Measurements from ENCODE around the gene CAPN2. TPM values are rescaled to one million over a fixed set of nuclear protein-coding genes. Genes with fewer than 3 reads are reported as not detected.
A peak's percentile ranks its signal among the peaks of the same experiment; 100 is the strongest.

CAPN2 gene
- total RNA-seq, 3 donors from 2014 or later (not counting 1 experiment from before 2014, with no cell fraction given) = 228 to 275 (median 236) TPM

GRCh38 chr1:223726380-223727001, 14.2 kb downstream of the CAPN2 start:
- no peaks in the 10 kb centered on the region for H3K27me3 ChIP-seq (ENCODE audit: control insufficient read depth, insufficient read depth, low read length)
- Mint-ChIP-seq H3K27me3 (ENCODE audit: low read depth in 2 of 2) (no peaks in the 10 kb centered on the region), H3K27ac (peak overlapping the region; percentile 95 to 99), H3K36me3 (no peaks in the 10 kb centered on the region), H3K4me3 (peak overlapping the region; percentile 89), H3K9me3 (no peaks in the 10 kb centered on the region), H3K4me1 (peaks cover 77 to 86% of the 10 kb centered on the region in 2 donors)
- intact Hi-C loops (cut with micrococcal nuclease) = loop anchor here (1.0 kb wide), 1 partner anchor 14 kb away; the partner anchor contains the start of gene CAPN2
- H3K36me3 ChIP-seq (ENCODE audit: control insufficient read depth, insufficient read depth, low read length) = peaks cover 24% of the 10 kb centered on the region
- no peaks in the 10 kb centered on the region for H3K9me3 ChIP-seq (ENCODE audit: control insufficient read depth, insufficient read depth, low read length)
- TF ChIP-seq CTCF (IDR thresholded peaks at IDR 0.05) = no peak
- peaks cover 43% of the 10 kb centered on the region for H3K4me1 ChIP-seq (ENCODE audit: control insufficient read depth, insufficient read depth, low read length)
- 26% methylated on average over 8 of the region's 9 CpGs for WGBS (ENCODE audit: insufficient coverage)
- peak; percentile 79 to 94 for DNase-seq
- ATAC-seq = peak; percentile 92 to 96 (median 96)
- peak overlapping the region; percentile 88 for H3K27ac ChIP-seq (ENCODE audit: low read length)
- H3K4me3 ChIP-seq (ENCODE audit: low read length) = no peak overlapping the region

- intact Hi-C loops (cut with micrococcal nuclease) = no loop called here
- H3K27me3 ChIP-seq (ENCODE audit: control insufficient read depth, insufficient read depth, low read length) = no peaks in the 10 kb centered on the region
- H3K4me3 ChIP-seq (ENCODE audit: low read length) = no peak overlapping the region
- Mint-ChIP-seq H3K4me3 (no peak overlapping the region), H3K4me1 (peaks cover 82 to 88% of the 10 kb centered on the region in 2 donors), H3K9me3 (no peaks in the 10 kb centered on the region), H3K36me3 (no peaks in the 10 kb centered on the region), H3K27ac (peak overlapping the region; percentile 95 to 99), H3K27me3 (ENCODE audit: low read depth in 2 of 2) (no peaks in the 10 kb centered on the region)
- no peaks in the 10 kb centered on the region for H3K9me3 ChIP-seq (ENCODE audit: control insufficient read depth, insufficient read depth, low read length)
- H3K27ac ChIP-seq (ENCODE audit: low read length) = no peak overlapping the region
- H3K36me3 ChIP-seq (ENCODE audit: control insufficient read depth, insufficient read depth, low read length) = peaks cover 25% of the 10 kb centered on the region
- ATAC-seq (no peak), DNase-seq (no peak)
- WGBS (ENCODE audit: insufficient coverage) = 93% methylated on average over 4 of the region's 4 CpGs
- H3K4me1 ChIP-seq (ENCODE audit: control insufficient read depth, insufficient read depth, low read length) = peaks cover 37% of the 10 kb centered on the region
- TF ChIP-seq CTCF (IDR thresholded peaks at IDR 0.05) = no peak
Observed at GRCh38 chr1:223727541-223727940, 15.2 kb downstream of the CAPN2 start.

GRCh38 chr1:223729906-223730305, 17.6 kb downstream of the CAPN2 start:
- no peak overlapping the region for H3K4me3 Mint-ChIP-seq
- ATAC-seq = no peak
- H3K27me3 ChIP-seq (ENCODE audit: control insufficient read depth, insufficient read depth, low read length) = no peaks in the 10 kb centered on the region
- intact Hi-C loops (cut with micrococcal nuclease) = no loop called here
- peaks cover 68 to 85% of the 10 kb centered on the region in 2 donors for H3K4me1 Mint-ChIP-seq
- DNase-seq = no peak
- no peaks in the 10 kb centered on the region for H3K27me3 Mint-ChIP-seq (ENCODE audit: low read depth in 2 of 2)
- H3K9me3 Mint-ChIP-seq = no peaks in the 10 kb centered on the region
- H3K4me1 ChIP-seq (ENCODE audit: control insufficient read depth, insufficient read depth, low read length) = peaks cover 27% of the 10 kb centered on the region
- H3K9me3 ChIP-seq (ENCODE audit: control insufficient read depth, insufficient read depth, low read length) = no peaks in the 10 kb centered on the region
- no peak overlapping the region for H3K4me3 ChIP-seq (ENCODE audit: low read length)
- peaks cover 24% of the 10 kb centered on the region for H3K36me3 ChIP-seq (ENCODE audit: control insufficient read depth, insufficient read depth, low read length)
- no peak overlapping the region for H3K27ac ChIP-seq (ENCODE audit: low read length)
- 95% methylated on average over 3 of the region's 4 CpGs for WGBS (ENCODE audit: insufficient coverage)
- H3K27ac Mint-ChIP-seq = peak overlapping the region; percentile 63 to 99
- no peak for TF ChIP-seq CTCF (IDR thresholded peaks at IDR 0.05)
- H3K36me3 Mint-ChIP-seq = no peaks in the 10 kb centered on the region

Data from natural killer cell (primary cell).